Heart right ventricle (tissue), 16 donors: ENCODE data around the gene KIF2C. TPM values are rescaled to one million over a fixed set of nuclear protein-coding genes. Genes with fewer than 3 reads are reported as not detected.

Source experiments
- ATAC-seq, 8 donors: fragments of 200-7000 bp; cut with Tn5 transposase; one replicate each; pipeline ENCODE4 v1.9.1; 2020; ENCODE audit warnings: mild to moderate bottlenecking in 8 of 8, moderate library complexity in 8 of 8, moderate number of reproducible peaks in 1 of 8
- DNase-seq, 2 donors: peaks; one replicate each; pipeline ENCODE4 v3.0.0-alpha.2; 2020
- H3K27ac ChIP-seq, 10 donors: fragments of 200-600 bp; sonication (generic) in 2 of 10; one replicate each; pipeline versions ENCODE4 v1.5.0 to v1.8.0; 2020 to 2022; ENCODE audit warnings: mild to moderate bottlenecking in 3 of 10
- H3K27me3 ChIP-seq, 7 donors: fragments of 200-600 bp; one replicate each; pipeline ENCODE4 v1.8.0; 2021 to 2022; ENCODE audit warnings: mild to moderate bottlenecking in 2 of 7
- H3K36me3 ChIP-seq, 9 donors: fragments of 200-600 bp; sonication (generic) in 1 of 9; one replicate each; pipeline versions ENCODE4 v1.5.0 to v1.8.0; 2020 to 2022; ENCODE audit warnings: mild to moderate bottlenecking in 2 of 9
- H3K4me1 ChIP-seq, 9 donors: fragments of 200-600 bp; sonication (generic) in 1 of 9; one replicate each; pipeline versions ENCODE4 v1.5.0 to v1.8.0; 2020 to 2022; ENCODE audit warnings: mild to moderate bottlenecking in 4 of 9
- H3K4me3 ChIP-seq, 10 donors: fragments of 200-600 bp; sonication (generic) in 2 of 10; one replicate each; pipeline versions ENCODE4 v1.5.0 to v1.8.0; 2020 to 2022; ENCODE audit warnings: mild to moderate bottlenecking in 7 of 10, moderate library complexity in 2 of 10
- H3K9me3 ChIP-seq, 11 donors: fragments of 200-600 bp in 10 of 11; sonication (generic) in 2 of 11; one replicate each; pipeline versions ENCODE4 v1.5.0 to v1.8.0; 2013 to 2022; ENCODE audit warnings: mild to moderate bottlenecking in 2 of 11, control low read depth in 1 of 11, moderate library complexity in 1 of 11
- CTCF ChIP-seq, 9 donors: fragments of 200-600 bp; sonication (generic) in 2 of 9; IDR thresholded peaks; one replicate each; pipeline versions ENCODE4 v1.5.0 to v1.8.0; 2021 to 2022; ENCODE audit warnings: antibody characterized with exemption in 9 of 9, mild to moderate bottlenecking in 5 of 9, moderate library complexity in 1 of 9
- WGBS, 2 donors: extraction: QIAGEN DNeasy Blood & Tissue Kit; methylation state at CpG; one replicate each; pipeline ENCODE4 v1.1.7; 2013; ENCODE audit warnings: inconsistent platforms in 1 of 2; 5-methylcytosine and 5-hydroxymethylcytosine counted together
- intact Hi-C, 10 donors: fragments of 100-400 bp; cut with DNase I; formaldehyde crosslinking; loops; one replicate each; pipeline versions ENCODE4 v1.11.1 to v1.14.2; 2022
- polyA plus RNA-seq, 2 donors: library from polyadenylated mRNA; stranded (reverse); fragments of 200-250 nt; gene quantifications; one replicate each; pipeline ENCODE4 v1.2.3, GENCODE V29; 2013
- total RNA-seq, 10 donors: library from RNA; stranded (reverse); fragmentation: NEBNext Ultra II Directional in 3 of 10; extraction: Animal tissue kit (Norgen Biotek cat#: 25700) in 3 of 10; gene quantifications; one replicate each; pipeline versions ENCODE4 v1.2.1 to v1.2.4, GENCODE V29; 2021 to 2023
- donor health status: Arrhythmogenic right ventricular cardiomyopathy.
- donor health status: ischemic (EF 13 %, LVEDD 7.1; RV severe dilation, severe dysfunction).
- donor health status: healthy with polysubstance abuse.
- donor health status: DM: no; HTN: yes; CAD: no.
- donor health status: DM: no; HTN: no; CAD: no.
- donor health status: ischemic (EF 25% LVEDD 6.9; RV normal size, moderate dysfunction).
- donor health status: ischemic (EF 25% LVEDD 5.7; RV mildly dilated, moderate dysfunction).
- donor health status: healthy.
- donor health status: DM: yes; HTN: yes; CAD: no.
- donor health status: Ischemic cardiomyopathy.
- donor health status: ischemic (EF 35%, LVEDD 5.7; RV mildly dilated, moderate dysfunction).
- donor health status: nonischemic (EF 11% LVEDD 7.7; RV severe dilation, severe dysfunction).
- donor health status: DM: yes; HTN: yes; CAD: no.
- donor health status: PGD.
- donor health status: ischemic (EF 29% LVEDD 5.4; RV normal size, mild dysfunction).
- donor health status: nonischemic (EF 23%, LVEDD 6.1; RV moderate dilation, normal function).

KIF2C gene
- total and polyA plus RNA-seq, 12 donors: 0.22 to 3.7 (median 1.2) TPM

DNA sequence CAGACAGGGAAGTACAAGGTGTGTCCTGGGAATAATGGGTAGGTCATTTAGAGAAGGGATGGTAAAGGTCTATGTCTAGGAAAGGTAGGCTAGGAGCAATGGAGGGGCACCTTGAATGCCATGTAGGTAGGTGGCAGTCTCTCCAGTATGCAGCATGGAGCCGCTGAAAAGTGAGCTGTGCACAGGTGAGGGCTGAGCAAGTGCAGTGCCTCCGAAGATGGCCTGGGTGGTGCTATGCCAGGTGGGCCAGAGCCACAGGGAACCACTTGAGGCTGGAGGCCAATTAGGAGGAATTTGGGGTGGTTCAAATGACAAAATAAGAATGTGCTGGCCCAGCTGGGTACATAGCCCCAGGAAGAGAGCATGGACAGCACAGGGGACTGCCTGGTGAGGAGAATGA is 33.7 kb upstream of the KIF2C start:
- H3K27ac ChIP-seq: no peak overlapping the region
- peaks cover 0 to 5% (median 0%) of the 10 kb centered on the region in 7 donors for H3K27me3 ChIP-seq
- WGBS, 2 donors: 88 to 90% methylated on average over 2 of the region's 2 CpGs
- H3K4me1 ChIP-seq: peaks cover 0 to 10% (median 3%) of the 10 kb centered on the region in 9 donors
- no peak for ATAC-seq
- no peaks in the 10 kb centered on the region for H3K36me3 ChIP-seq
- no peak for TF ChIP-seq CTCF (IDR thresholded peaks at IDR 0.05)
- H3K9me3 ChIP-seq: no peaks in the 10 kb centered on the region
- H3K4me3 ChIP-seq: no peak overlapping the region
- DNase-seq: no peak
- intact Hi-C loops: no loop called here

DNA sequence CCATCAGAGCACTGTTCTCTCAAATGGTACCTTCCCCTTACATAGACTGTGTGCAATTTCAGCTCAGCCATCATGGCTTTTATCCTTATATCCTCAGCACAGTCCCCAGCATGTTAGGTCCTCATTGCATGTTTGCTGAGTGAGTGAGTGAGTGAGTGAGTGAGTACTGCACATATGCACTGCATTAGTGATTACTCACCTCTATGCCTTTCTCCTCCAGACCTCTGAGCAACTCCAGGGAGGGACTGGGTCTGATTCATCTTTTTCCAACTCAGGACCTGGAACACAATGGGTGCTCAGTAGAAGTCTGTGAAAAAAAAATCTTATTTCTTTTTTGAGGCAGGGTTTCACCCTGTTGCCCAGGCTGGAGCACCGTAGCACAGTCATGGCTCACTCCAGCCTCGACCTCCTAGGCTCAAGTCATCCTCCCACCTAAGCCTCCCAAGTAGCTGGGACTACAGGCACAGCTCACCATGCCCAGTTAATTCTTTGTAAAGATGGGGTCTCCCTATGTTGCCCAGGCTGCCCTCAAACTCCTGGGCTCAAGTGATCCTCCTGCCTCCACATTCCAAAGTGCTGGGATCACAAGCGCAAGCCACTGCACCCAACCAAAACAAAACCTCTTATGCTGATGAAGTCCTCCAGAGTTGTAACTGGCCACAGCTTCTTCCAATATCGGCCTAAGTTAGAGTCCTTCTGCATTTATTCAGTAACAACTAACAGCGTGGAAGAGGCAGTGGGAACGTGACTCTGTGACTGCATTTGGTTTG is 32.3 kb upstream of the KIF2C start:
- ATAC-seq: no peak
- intact Hi-C loops: no loop called here
- H3K36me3 ChIP-seq: no peaks in the 10 kb centered on the region
- no peak for TF ChIP-seq CTCF (IDR thresholded peaks at IDR 0.05)
- peaks cover 0 to 10% (median 3%) of the 10 kb centered on the region in 9 donors for H3K4me1 ChIP-seq
- WGBS, 2 donors: 89 to 92% methylated on average over 6 of the region's 6 CpGs
- H3K27me3 ChIP-seq: peaks cover 0 to 6% (median 0%) of the 10 kb centered on the region in 7 donors
- no peak overlapping the region for H3K4me3 ChIP-seq
- DNase-seq: no peak
- H3K9me3 ChIP-seq: no peaks in the 10 kb centered on the region
- no peak overlapping the region for H3K27ac ChIP-seq

DNA sequence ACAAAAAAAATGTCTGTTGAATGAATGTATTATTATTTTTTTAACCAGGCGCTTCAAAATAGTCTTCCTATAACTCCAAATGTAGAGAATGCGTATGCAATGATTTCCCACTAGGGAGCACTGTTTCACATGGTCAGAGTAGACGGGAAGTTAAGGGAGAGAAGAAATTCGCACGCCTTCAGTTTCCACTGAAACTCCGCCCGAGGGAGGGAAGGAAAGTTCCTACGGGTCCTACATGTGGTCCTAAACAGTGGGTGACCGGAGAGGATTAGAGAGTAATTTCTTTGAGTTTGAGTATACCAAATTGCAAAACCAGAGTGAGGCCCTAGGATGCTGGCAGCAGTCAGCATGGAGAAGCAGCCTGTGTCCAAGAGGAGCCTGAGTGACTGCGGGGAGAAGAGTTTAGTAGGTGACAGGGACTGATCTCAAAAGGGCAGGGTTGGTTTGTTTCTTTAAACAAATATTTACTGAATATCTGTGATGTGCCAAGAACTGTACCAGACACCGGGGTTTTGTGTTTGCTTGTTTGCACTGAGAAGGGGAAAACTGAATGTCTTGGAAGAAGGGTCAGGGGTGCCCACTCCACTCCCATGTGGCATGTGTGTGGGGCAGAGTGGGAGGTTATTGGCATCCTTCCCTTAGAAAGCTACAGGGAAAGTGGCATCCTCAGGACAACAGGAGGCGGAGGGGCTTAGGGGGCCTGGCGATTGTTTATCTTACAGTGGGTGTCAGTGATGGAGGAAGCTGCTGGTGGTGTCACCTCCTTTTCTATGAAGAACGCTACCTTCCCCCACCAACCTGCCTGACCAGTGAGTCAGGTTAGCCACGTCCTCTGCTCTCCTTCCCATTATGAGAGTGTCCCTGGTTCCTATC is 31.4 kb upstream of the KIF2C start:
- H3K4me3 ChIP-seq: peak overlapping the region in 2 of 10 donors; percentile 3 to 26
- intact Hi-C loops: no loop called here
- DNase-seq (peak in 1 of 2 donors; percentile 42), ATAC-seq (peak; percentile 52 to 81 (median 70))
- 36 to 43% methylated on average over 15 of the region's 15 CpGs for WGBS, 2 donors
- H3K4me1 ChIP-seq: peaks cover 0 to 10% (median 3%) of the 10 kb centered on the region in 9 donors
- no peak overlapping the region for H3K27ac ChIP-seq
- peak; percentile 28 to 78 (median 69) for TF ChIP-seq CTCF (IDR thresholded peaks at IDR 0.05)
- H3K36me3 ChIP-seq: no peaks in the 10 kb centered on the region
- peaks cover 0 to 6% (median 0%) of the 10 kb centered on the region in 7 donors for H3K27me3 ChIP-seq
- no peaks in the 10 kb centered on the region for H3K9me3 ChIP-seq

DNA sequence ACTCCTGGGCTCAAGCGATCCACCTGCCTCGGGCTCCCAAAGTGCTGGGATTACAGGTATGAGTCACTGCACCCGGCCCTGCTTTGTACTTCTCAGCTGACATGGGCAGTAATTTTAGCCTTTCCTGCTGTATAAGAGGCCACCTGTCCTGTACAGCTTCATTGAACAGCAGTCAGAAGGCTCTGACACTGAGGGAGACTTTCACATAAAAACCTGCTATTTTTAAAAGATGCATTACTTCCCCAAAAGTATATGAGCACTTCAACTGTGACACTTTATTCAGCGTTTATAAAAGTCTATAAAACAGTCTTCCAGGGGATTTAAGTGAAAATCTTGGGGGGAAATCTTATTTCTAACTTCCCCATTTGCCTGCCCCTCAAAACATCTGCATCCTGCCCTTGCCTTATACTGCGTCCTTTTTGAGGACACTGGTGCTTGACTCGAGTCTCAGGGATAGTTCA is 26.3 kb upstream of the KIF2C start:
- no peak overlapping the region for H3K27ac ChIP-seq
- peaks cover 0 to 6% (median 4%) of the 10 kb centered on the region in 7 donors for H3K27me3 ChIP-seq
- WGBS, 2 donors: 66 to 68% methylated on average over 6 of the region's 6 CpGs
- H3K9me3 ChIP-seq: no peaks in the 10 kb centered on the region
- DNase-seq (no peak), ATAC-seq (no peak)
- TF ChIP-seq CTCF (IDR thresholded peaks at IDR 0.05): no peak
- H3K4me3 ChIP-seq: no peak overlapping the region
- intact Hi-C loops: no loop called here
- no peaks in the 10 kb centered on the region for H3K36me3 ChIP-seq
- peaks cover 0 to 10% (median 6%) of the 10 kb centered on the region in 9 donors for H3K4me1 ChIP-seq
